A204.1 (cell line): ENCODE results near the gene PPP4R3B.
"Not testable (repeated sequence)": the region's sequence is repeated elsewhere in the genome, so short reads cannot be mapped to it uniquely, and the experiment has no call there.

ENCODE experiments used
- FAIRE-seq: peaks from 2 replicates; lab custom pipeline; 2012; peaks lifted over from hg19 to GRCh38; lab: Jason Lieb, UNC

PPP4R3B gene

GRCh38 chr2:55617175-55618024 is at the start of gene PPP4R3B:
TSS of gene PPP4R3B (minus strand) at chr2:55617622. CDS start at chr2:55617285, 337 bp downstream.
- FAIRE-seq = peak; percentile 96

GRCh38 chr2:55653255-55653654 is 35.8 kb upstream of the PPP4R3B start:
- FAIRE-seq = no peak

- FAIRE-seq = no peak
Observed at GRCh38 chr2:55649211-55649610, 31.8 kb upstream of the PPP4R3B start.

GRCh38 chr2:55636831-55637230 is 19.4 kb upstream of the PPP4R3B start:
- FAIRE-seq = no peak

GRCh38 chr2:55628931-55629330 is 11.5 kb upstream of the PPP4R3B start:
- FAIRE-seq = no peak

- no peak for FAIRE-seq
Observed at GRCh38 chr2:55627915-55628314, 10.5 kb upstream of the PPP4R3B start.

- no peak for FAIRE-seq
Observed at GRCh38 chr2:55621802-55622201, 4.4 kb upstream of the PPP4R3B start.

GRCh38 chr2:55620123-55620779 is 2.8 kb upstream of the PPP4R3B start:
- FAIRE-seq = no peak

GRCh38 chr2:55618275-55619055 is 1.0 kb upstream of the PPP4R3B start:
- FAIRE-seq = no peak

- FAIRE-seq = no peak
Observed at GRCh38 chr2:55618025-55618274, 528 bp upstream of the PPP4R3B start.

- FAIRE-seq = no peak
Observed at GRCh38 chr2:55616551-55617174, 759 bp downstream of the PPP4R3B start.

- no peak for FAIRE-seq
Observed at GRCh38 chr2:55611997-55612396, 5.4 kb downstream of the PPP4R3B start.

GRCh38 chr2:55610954-55611743 is 6.3 kb downstream of the PPP4R3B start:
- no peak for FAIRE-seq

GRCh38 chr2:55609938-55610578 is 7.4 kb downstream of the PPP4R3B start:
- no peak for FAIRE-seq

GRCh38 chr2:55609193-55609794 is 8.1 kb downstream of the PPP4R3B start:
- FAIRE-seq = no peak

GRCh38 chr2:55607717-55608116 is 9.7 kb downstream of the PPP4R3B start:
- no peak for FAIRE-seq

GRCh38 chr2:55604027-55604565 is 13.3 kb downstream of the PPP4R3B start:
- no peak for FAIRE-seq

GRCh38 chr2:55601849-55602248 is 15.6 kb downstream of the PPP4R3B start:
- no peak for FAIRE-seq

- FAIRE-seq = no peak
Observed at GRCh38 chr2:55598056-55598795, 19.2 kb downstream of the PPP4R3B start.

- not testable (repeated sequence) for FAIRE-seq
Observed at GRCh38 chr2:55596795-55597194, 20.6 kb downstream of the PPP4R3B start.
